ENCODE results near the gene NRCAM.

DNA sequence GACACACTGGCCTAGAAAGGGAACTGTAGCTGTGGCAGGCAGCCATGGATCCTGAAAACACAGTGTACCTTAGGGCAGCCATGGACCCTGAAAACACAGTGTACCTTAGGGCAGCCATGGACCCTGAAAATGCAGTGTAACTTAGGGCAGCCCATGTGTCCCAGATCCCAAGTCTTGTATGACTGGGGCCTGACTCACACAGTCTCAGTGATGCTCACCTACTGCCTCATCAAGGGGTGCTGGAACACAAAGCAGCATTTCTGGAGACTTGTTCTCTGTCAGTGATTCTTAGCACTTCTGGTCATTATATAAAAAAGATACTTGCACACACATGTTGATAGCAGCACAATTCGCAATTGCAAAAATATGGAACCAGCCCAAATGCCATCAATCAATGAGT, 255.9 kb downstream of the NRCAM start:
- TF ChIP-seq ZNF169 (tag by site-specific recombination; IDR thresholded peaks at IDR 0.05) (no peak), ZNF514 (tag by site-specific recombination; IDR thresholded peaks at IDR 0.05) (no peak), ZNF623 (tag by site-specific recombination; IDR thresholded peaks at IDR 0.05) (no peak), MEIS1 (CRISPR knock-in tag; IDR thresholded peaks at IDR 0.05; ENCODE audit: borderline replicate concordance) (no peak), ZNF561 (tag by site-specific recombination; IDR thresholded peaks at IDR 0.05; ENCODE audit: borderline replicate concordance) (no peak), ZBTB21 (tag by site-specific recombination; IDR thresholded peaks at IDR 0.05) (no peak), ZNF792 (tag by site-specific recombination; IDR thresholded peaks at IDR 0.05) (no peak)
- TF ChIP-seq, protein P1, sequence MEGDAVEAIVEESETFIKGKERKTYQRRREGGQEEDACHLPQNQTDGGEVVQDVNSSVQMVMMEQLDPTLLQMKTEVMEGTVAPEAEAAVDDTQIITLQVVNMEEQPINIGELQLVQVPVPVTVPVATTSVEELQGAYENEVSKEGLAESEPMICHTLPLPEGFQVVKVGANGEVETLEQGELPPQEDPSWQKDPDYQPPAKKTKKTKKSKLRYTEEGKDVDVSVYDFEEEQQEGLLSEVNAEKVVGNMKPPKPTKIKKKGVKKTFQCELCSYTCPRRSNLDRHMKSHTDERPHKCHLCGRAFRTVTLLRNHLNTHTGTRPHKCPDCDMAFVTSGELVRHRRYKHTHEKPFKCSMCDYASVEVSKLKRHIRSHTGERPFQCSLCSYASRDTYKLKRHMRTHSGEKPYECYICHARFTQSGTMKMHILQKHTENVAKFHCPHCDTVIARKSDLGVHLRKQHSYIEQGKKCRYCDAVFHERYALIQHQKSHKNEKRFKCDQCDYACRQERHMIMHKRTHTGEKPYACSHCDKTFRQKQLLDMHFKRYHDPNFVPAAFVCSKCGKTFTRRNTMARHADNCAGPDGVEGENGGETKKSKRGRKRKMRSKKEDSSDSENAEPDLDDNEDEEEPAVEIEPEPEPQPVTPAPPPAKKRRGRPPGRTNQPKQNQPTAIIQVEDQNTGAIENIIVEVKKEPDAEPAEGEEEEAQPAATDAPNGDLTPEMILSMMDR (tag by site-specific recombination; IDR thresholded peaks at IDR 0.05) = no peak
- TF ChIP-seq, protein P2, sequence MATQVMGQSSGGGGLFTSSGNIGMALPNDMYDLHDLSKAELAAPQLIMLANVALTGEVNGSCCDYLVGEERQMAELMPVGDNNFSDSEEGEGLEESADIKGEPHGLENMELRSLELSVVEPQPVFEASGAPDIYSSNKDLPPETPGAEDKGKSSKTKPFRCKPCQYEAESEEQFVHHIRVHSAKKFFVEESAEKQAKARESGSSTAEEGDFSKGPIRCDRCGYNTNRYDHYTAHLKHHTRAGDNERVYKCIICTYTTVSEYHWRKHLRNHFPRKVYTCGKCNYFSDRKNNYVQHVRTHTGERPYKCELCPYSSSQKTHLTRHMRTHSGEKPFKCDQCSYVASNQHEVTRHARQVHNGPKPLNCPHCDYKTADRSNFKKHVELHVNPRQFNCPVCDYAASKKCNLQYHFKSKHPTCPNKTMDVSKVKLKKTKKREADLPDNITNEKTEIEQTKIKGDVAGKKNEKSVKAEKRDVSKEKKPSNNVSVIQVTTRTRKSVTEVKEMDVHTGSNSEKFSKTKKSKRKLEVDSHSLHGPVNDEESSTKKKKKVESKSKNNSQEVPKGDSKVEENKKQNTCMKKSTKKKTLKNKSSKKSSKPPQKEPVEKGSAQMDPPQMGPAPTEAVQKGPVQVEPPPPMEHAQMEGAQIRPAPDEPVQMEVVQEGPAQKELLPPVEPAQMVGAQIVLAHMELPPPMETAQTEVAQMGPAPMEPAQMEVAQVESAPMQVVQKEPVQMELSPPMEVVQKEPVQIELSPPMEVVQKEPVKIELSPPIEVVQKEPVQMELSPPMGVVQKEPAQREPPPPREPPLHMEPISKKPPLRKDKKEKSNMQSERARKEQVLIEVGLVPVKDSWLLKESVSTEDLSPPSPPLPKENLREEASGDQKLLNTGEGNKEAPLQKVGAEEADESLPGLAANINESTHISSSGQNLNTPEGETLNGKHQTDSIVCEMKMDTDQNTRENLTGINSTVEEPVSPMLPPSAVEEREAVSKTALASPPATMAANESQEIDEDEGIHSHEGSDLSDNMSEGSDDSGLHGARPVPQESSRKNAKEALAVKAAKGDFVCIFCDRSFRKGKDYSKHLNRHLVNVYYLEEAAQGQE (tag by site-specific recombination; IDR thresholded peaks at IDR 0.05) = no peak
- TF ChIP-seq, protein P3, sequence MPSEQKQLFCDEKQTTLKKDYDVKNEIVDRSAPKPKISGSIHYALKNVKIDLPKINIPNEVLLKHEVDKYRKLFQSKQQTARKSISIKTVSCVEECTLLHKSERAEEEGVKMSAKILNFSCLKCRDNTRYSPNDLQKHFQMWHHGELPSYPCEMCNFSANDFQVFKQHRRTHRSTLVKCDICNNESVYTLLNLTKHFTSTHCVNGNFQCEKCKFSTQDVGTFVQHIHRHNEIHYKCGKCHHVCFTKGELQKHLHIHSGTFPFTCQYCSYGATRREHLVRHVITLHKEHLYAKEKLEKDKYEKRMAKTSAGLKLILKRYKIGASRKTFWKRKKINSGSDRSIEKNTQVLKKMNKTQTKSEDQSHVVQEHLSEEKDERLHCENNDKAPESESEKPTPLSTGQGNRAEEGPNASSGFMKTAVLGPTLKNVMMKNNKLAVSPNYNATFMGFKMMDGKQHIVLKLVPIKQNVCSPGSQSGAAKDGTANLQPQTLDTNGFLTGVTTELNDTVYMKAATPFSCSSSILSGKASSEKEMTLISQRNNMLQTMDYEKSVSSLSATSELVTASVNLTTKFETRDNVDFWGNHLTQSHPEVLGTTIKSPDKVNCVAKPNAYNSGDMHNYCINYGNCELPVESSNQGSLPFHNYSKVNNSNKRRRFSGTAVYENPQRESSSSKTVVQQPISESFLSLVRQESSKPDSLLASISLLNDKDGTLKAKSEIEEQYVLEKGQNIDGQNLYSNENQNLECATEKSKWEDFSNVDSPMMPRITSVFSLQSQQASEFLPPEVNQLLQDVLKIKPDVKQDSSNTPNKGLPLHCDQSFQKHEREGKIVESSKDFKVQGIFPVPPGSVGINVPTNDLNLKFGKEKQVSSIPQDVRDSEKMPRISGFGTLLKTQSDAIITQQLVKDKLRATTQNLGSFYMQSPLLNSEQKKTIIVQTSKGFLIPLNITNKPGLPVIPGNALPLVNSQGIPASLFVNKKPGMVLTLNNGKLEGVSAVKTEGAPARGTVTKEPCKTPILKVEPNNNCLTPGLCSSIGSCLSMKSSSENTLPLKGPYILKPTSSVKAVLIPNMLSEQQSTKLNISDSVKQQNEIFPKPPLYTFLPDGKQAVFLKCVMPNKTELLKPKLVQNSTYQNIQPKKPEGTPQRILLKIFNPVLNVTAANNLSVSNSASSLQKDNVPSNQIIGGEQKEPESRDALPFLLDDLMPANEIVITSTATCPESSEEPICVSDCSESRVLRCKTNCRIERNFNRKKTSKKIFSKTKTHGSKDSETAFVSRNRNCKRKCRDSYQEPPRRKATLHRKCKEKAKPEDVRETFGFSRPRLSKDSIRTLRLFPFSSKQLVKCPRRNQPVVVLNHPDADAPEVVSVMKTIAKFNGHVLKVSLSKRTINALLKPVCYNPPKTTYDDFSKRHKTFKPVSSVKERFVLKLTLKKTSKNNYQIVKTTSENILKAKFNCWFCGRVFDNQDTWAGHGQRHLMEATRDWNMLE (tag by site-specific recombination; conservative IDR thresholded peaks at IDR 0.05; ENCODE audit: low read depth) = no peak
- TF ChIP-seq, protein P4, sequence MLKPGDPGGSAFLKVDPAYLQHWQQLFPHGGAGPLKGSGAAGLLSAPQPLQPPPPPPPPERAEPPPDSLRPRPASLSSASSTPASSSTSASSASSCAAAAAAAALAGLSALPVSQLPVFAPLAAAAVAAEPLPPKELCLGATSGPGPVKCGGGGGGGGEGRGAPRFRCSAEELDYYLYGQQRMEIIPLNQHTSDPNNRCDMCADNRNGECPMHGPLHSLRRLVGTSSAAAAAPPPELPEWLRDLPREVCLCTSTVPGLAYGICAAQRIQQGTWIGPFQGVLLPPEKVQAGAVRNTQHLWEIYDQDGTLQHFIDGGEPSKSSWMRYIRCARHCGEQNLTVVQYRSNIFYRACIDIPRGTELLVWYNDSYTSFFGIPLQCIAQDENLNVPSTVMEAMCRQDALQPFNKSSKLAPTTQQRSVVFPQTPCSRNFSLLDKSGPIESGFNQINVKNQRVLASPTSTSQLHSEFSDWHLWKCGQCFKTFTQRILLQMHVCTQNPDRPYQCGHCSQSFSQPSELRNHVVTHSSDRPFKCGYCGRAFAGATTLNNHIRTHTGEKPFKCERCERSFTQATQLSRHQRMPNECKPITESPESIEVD (tag by site-specific recombination; IDR thresholded peaks at IDR 0.05) = no peak
- TF ChIP-seq, protein P5, sequence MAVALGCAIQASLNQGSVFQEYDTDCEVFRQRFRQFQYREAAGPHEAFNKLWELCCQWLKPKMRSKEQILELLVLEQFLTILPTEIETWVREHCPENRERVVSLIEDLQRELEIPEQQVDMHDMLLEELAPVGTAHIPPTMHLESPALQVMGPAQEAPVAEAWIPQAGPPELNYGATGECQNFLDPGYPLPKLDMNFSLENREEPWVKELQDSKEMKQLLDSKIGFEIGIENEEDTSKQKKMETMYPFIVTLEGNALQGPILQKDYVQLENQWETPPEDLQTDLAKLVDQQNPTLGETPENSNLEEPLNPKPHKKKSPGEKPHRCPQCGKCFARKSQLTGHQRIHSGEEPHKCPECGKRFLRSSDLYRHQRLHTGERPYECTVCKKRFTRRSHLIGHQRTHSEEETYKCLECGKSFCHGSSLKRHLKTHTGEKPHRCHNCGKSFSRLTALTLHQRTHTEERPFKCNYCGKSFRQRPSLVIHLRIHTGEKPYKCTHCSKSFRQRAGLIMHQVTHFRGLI (tag by site-specific recombination; IDR thresholded peaks at IDR 0.05) = no peak
- TF ChIP-seq, protein P6, sequence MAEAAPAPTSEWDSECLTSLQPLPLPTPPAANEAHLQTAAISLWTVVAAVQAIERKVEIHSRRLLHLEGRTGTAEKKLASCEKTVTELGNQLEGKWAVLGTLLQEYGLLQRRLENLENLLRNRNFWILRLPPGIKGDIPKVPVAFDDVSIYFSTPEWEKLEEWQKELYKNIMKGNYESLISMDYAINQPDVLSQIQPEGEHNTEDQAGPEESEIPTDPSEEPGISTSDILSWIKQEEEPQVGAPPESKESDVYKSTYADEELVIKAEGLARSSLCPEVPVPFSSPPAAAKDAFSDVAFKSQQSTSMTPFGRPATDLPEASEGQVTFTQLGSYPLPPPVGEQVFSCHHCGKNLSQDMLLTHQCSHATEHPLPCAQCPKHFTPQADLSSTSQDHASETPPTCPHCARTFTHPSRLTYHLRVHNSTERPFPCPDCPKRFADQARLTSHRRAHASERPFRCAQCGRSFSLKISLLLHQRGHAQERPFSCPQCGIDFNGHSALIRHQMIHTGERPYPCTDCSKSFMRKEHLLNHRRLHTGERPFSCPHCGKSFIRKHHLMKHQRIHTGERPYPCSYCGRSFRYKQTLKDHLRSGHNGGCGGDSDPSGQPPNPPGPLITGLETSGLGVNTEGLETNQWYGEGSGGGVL (tag by site-specific recombination; IDR thresholded peaks at IDR 0.05) = no peak
